ENCODE results near the gene ARHGAP25. TPM values are rescaled to one million over a fixed set of nuclear protein-coding genes. Genes with fewer than 3 reads are reported as not detected.

ARHGAP25 gene
- total and polyA plus RNA-seq, 7 donors: 1.1 to 4.8 (median 1.9) TPM

- ATAC-seq (no peak), DNase-seq (no peak)
- no peak for TF ChIP-seq CTCF (IDR thresholded peaks at IDR 0.05)
- no peaks in the 10 kb centered on the region for H3K9me3 ChIP-seq
- no peak overlapping the region for H3K4me3 ChIP-seq
- peaks cover 0 to 16% of the 10 kb centered on the region in 2 donors for H3K36me3 ChIP-seq (ENCODE audit: insufficient read depth in 1 of 2, low read depth in 1 of 2)
- H3K27ac ChIP-seq: no peak overlapping the region
- no peaks in the 10 kb centered on the region for H3K27me3 ChIP-seq (ENCODE audit: insufficient read depth in 3 of 3, low read length in 2 of 3)
- no peaks in the 10 kb centered on the region for H3K4me1 ChIP-seq
- intact Hi-C loops (cut with DNase I): no loop called here
These were observed 82.7 kb downstream of the ARHGAP25 start for GRCh38 chr2:68817306-68817705.

GRCh38 chr2:68819556-68819955 lies 84.9 kb downstream of the ARHGAP25 start:
- intact Hi-C loops (cut with DNase I): no loop called here
- Histone ChIP-seq H3K9me3 (no peaks in the 10 kb centered on the region), H3K4me1 (no peaks in the 10 kb centered on the region), H3K27me3 (ENCODE audit: insufficient read depth in 3 of 3, low read length in 2 of 3) (no peaks in the 10 kb centered on the region), H3K27ac (no peak overlapping the region), H3K4me3 (no peak overlapping the region), H3K36me3 (ENCODE audit: insufficient read depth in 1 of 2, low read depth in 1 of 2) (peaks cover 0 to 16% of the 10 kb centered on the region in 2 donors)
- DNase-seq (no peak), ATAC-seq (no peak)
- TF ChIP-seq CTCF (IDR thresholded peaks at IDR 0.05): no peak
- WGBS, 3 donors: 60 to 73% (median 69%) methylated on average over 6 of the region's 6 CpGs

- DNase-seq (no peak), ATAC-seq (no peak)
- WGBS, 3 donors: 58 to 81% (median 59%) methylated on average over 15 of the region's 15 CpGs
- no peaks in the 10 kb centered on the region for H3K27me3 ChIP-seq (ENCODE audit: insufficient read depth in 3 of 3, low read length in 2 of 3)
- no peak overlapping the region for H3K4me3 ChIP-seq
- peaks cover 0 to 5% of the 10 kb centered on the region in 2 donors for H3K36me3 ChIP-seq (ENCODE audit: insufficient read depth in 1 of 2, low read depth in 1 of 2)
- no peak overlapping the region for H3K27ac ChIP-seq
- TF ChIP-seq CTCF (IDR thresholded peaks at IDR 0.05): no peak
- intact Hi-C loops (cut with DNase I): no loop called here
- H3K9me3 ChIP-seq: no peaks in the 10 kb centered on the region
- no peaks in the 10 kb centered on the region for H3K4me1 ChIP-seq
These were observed 87.7 kb downstream of the ARHGAP25 start for GRCh38 chr2:68822207-68822872.

GRCh38 chr2:68824831-68825230 lies 90.2 kb downstream of the ARHGAP25 start:
- no peak for ATAC-seq

More at GRCh38 chr2:68824831-68825230, 90.2 kb downstream of the ARHGAP25 start:
- WGBS, 3 donors: 23 to 30% (median 26%) methylated on average over 2 of the region's 2 CpGs
- Histone ChIP-seq H3K9me3 (no peaks in the 10 kb centered on the region), H3K27ac (no peak overlapping the region), H3K4me1 (peaks cover 13% of the 10 kb centered on the region), H3K4me3 (no peak overlapping the region), H3K27me3 (ENCODE audit: insufficient read depth in 3 of 3, low read length in 2 of 3) (no peaks in the 10 kb centered on the region), H3K36me3 (ENCODE audit: insufficient read depth in 1 of 2, low read depth in 1 of 2) (no peaks in the 10 kb centered on the region)
- intact Hi-C loops (cut with DNase I): no loop called here
- TF ChIP-seq CTCF (IDR thresholded peaks at IDR 0.05): no peak
- DNase-seq: no peak
